Lower leg skin (tissue), 4 donors: ENCODE results near the gene ATG9A. TPM values are rescaled to one million over a fixed set of nuclear protein-coding genes. Genes with fewer than 3 reads are reported as not detected.

ENCODE experiments used
- DNase-seq, 2 donors: peaks; one replicate each; pipeline ENCODE4 v3.0.0-alpha.2; 2019; ENCODE audit warnings: low spot score in 2 of 2
- H3K4me3 ChIP-seq: fragments of 200-600 bp; sonication (generic); 2 replicates; pipeline ENCODE4 v1.5.1; 2017; ENCODE audit warnings: mild to moderate bottlenecking, low read depth; ENCODE audit not compliant: poor library complexity, severe bottlenecking
- CTCF ChIP-seq, 3 donors: fragments of 450-650 bp; IDR thresholded peaks; one replicate each; pipeline ENCODE4 v1.5.1; 2016; ENCODE audit warnings: antibody characterized with exemption in 3 of 3, mild to moderate bottlenecking in 3 of 3, moderate library complexity in 2 of 3
- POLR2A ChIP-seq, 2 donors: fragments of 450-650 bp; IDR thresholded peaks; one replicate each; pipeline ENCODE4 v1.6.1; 2016 to 2017; ENCODE audit warnings: antibody characterized with exemption in 2 of 2, mild to moderate bottlenecking in 1 of 2, moderate library complexity in 1 of 2
- WGBS, 2 donors: methylation state at CpG; one replicate each; pipeline ENCODE4 v1.1.5; 2018; 5-methylcytosine and 5-hydroxymethylcytosine counted together
- intact Hi-C: fragments of 100-400 bp; cut with DNase I; formaldehyde crosslinking; loops from one replicate; pipeline ENCODE4 v1.15.0; 2023; ENCODE audit warnings: low total_unique reads
- total RNA-seq, 4 donors: library from RNA; depleted of rRNA; stranded (reverse); fragments of >200 nt; gene quantifications; one replicate each; pipeline ENCODE4 v1.1.0, GENCODE V29; 2016

ATG9A gene
- total RNA-seq, 4 donors from 2014 or later = 57.6 to 92.8 (median 61.9) TPM

DNA sequence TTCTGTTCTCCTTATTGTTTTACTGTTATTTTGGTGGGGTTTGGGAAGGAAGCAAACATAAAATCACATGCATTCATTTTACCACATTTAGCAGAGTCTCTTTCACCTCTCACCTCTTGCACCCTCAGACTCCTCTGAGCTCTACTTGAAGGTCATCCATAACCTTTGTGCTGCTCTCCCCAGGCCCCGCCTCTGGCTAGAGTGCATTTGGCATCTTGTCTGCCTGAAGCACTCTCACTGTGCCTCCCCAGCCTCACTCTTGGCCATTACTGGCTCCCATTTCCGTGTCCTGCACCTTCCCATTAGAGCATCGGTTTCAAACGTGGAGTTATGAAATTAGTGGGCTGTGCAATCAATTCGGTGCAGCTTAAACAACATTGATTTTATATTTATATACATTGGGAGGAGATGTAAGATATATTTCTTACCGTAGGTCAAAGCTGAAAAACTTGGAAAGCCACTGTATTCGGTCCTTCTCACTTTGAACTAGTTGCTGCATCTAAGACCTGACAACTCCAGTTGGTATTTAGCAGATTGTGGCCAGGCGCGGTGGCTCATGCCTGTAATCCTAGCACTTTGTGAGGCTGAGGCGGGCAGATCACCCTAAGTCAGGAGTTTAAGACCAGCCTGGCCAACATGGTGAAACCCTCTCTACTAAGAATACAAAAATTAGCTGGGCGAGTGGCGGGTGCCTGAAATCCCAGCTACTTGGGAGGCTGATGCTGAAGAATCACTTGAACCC lies 29.8 kb downstream of the ATG9A start:
- TF ChIP-seq CTCF (IDR thresholded peaks at IDR 0.05) (no peak), POLR2A (IDR thresholded peaks at IDR 0.05) (no peak)
- WGBS, 2 donors = 83 to 88% methylated on average over 12 of the region's 12 CpGs
- intact Hi-C loops = no loop called here
- DNase-seq = peak in 1 of 2 donors; percentile 50
- H3K4me3 ChIP-seq = no peak overlapping the region

DNA sequence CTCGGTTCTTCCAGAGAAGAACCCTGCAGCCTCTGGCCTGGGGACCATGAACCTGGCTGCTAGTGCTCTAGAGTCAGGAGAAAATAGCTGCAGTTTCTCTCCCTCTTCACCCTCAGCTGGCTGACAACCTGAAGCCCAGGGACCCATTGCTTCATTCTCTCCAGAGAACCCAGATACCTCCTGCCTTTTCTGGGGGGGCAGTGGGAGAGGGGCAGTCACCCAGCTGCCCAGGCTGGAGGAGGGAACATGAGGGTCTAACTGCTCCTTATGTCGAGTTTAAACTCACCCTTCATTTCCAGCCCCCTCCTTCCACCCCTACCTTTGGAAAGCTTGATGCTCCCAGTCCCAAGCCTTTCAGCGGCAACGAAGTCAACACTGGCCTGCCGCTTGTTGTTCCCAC lies 30.5 kb downstream of the ATG9A start:
- no peak overlapping the region for H3K4me3 ChIP-seq
- TF ChIP-seq CTCF (IDR thresholded peaks at IDR 0.05) (no peak), POLR2A (IDR thresholded peaks at IDR 0.05) (no peak)
- 80 to 84% methylated on average over 5 of the region's 5 CpGs for WGBS, 2 donors
- DNase-seq = peak in 1 of 2 donors; percentile 45
- intact Hi-C loops = no loop called here

- H3K4me3 ChIP-seq = no peak overlapping the region
- WGBS, 2 donors = 88 to 94% methylated on average over 1 of the region's 1 CpG
- intact Hi-C loops = no loop called here
- peak in 1 of 2 donors; percentile 10 for DNase-seq
- TF ChIP-seq CTCF (IDR thresholded peaks at IDR 0.05) = no peak
- TF ChIP-seq POLR2A (IDR thresholded peaks at IDR 0.05) = no peak
Measured at GRCh38 chr2:219197388-219197787, 32.0 kb downstream of the ATG9A start.

- TF ChIP-seq CTCF (IDR thresholded peaks at IDR 0.05) = no peak
- no peak for TF ChIP-seq POLR2A (IDR thresholded peaks at IDR 0.05)
Measured at GRCh38 chr2:219186754-219187456, 42.5 kb downstream of the ATG9A start.

GRCh38 chr2:219184121-219184520 lies 45.3 kb downstream of the ATG9A start:
- intact Hi-C loops = no loop called here
- no peak overlapping the region for H3K4me3 ChIP-seq
- WGBS, 2 donors = 94 to 96% methylated on average over 2 of the region's 2 CpGs
- no peak for TF ChIP-seq POLR2A (IDR thresholded peaks at IDR 0.05)
- TF ChIP-seq CTCF (IDR thresholded peaks at IDR 0.05) = no peak
- DNase-seq = peak in 1 of 2 donors; percentile 17

More at GRCh38 chr2:219186754-219187456, 42.5 kb downstream of the ATG9A start:
- peak in 1 of 2 donors; percentile 1 for DNase-seq
- WGBS, 2 donors = 84 to 88% methylated on average over 7 of the region's 7 CpGs
- intact Hi-C loops = no loop called here
- no peak overlapping the region for H3K4me3 ChIP-seq
